ENCODE results near the gene GPR132.

The GPR132 gene

GRCh38 chr14:105021656-105022275 lies 43.5 kb downstream of the GPR132 start:
- DNase-seq (ENCODE audit: low read depth) = peak; percentile 37

DNA sequence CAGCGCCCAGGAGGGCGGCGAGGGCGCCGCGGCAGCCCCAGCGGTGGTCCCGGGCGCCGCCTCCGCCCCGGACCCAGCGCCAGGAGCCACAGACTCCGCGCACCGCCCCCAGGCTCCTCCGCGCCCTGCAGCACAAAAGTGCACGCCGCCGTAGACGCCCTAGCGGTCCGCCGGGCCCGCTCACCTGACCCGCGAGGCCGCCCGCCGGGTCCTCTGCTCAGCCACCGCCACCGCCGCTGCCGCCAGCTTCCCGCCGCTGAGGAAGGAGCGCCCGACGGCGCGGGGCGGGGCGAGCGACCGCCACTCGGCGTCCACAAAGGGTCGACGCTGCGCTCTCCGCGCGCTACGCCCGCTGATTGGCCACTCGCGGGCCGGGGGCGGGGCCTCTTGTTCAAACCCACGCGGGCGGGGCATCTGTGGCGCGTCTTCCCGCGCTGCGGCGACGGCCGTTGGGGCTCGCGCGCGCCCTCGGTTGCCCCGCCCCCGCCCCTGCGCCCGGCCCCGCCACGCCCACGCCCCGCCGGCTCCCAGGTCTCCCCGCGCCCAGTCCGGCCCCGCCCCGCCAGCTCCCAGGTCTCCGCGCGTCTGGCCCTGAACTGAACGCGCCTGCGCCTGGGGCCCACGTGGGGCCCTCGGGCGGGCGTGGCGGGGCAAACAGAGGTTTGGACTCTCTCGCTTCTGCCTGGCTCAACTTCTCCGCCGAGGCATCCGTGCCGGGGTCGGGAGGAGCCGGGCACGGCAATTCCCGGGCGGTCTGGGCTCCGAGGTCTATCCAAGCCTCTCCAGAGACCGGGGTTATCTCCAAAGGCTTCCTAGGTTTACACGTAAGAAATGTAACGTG lies 44.2 kb downstream of the GPR132 start, which contains the start of gene CDCA4:
Gene CDCA4 (minus strand): TSS at position 269 of the 841 bp plus-strand sequence. CDS start 9,154 bp downstream, outside the sequence.
- peak; percentile 96 for DNase-seq (ENCODE audit: low read depth)
- peak within 1 kb of the TSS; percentile 75 for H3K4me3 ChIP-seq (replicated peaks; ENCODE audit: low read depth, low read length)
- TF ChIP-seq, protein P1, sequence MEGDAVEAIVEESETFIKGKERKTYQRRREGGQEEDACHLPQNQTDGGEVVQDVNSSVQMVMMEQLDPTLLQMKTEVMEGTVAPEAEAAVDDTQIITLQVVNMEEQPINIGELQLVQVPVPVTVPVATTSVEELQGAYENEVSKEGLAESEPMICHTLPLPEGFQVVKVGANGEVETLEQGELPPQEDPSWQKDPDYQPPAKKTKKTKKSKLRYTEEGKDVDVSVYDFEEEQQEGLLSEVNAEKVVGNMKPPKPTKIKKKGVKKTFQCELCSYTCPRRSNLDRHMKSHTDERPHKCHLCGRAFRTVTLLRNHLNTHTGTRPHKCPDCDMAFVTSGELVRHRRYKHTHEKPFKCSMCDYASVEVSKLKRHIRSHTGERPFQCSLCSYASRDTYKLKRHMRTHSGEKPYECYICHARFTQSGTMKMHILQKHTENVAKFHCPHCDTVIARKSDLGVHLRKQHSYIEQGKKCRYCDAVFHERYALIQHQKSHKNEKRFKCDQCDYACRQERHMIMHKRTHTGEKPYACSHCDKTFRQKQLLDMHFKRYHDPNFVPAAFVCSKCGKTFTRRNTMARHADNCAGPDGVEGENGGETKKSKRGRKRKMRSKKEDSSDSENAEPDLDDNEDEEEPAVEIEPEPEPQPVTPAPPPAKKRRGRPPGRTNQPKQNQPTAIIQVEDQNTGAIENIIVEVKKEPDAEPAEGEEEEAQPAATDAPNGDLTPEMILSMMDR (IDR thresholded peaks at IDR 0.05; ENCODE audit: low read length, missing control alignments) = no peak

More at GRCh38 chr14:105021656-105022275, 43.5 kb downstream of the GPR132 start:
- H3K4me3 ChIP-seq (replicated peaks; ENCODE audit: low read depth, low read length) = peak overlapping the region; percentile 66
- TF ChIP-seq, protein P1 (IDR thresholded peaks at IDR 0.05; ENCODE audit: low read length, missing control alignments) = no peak

DNA sequence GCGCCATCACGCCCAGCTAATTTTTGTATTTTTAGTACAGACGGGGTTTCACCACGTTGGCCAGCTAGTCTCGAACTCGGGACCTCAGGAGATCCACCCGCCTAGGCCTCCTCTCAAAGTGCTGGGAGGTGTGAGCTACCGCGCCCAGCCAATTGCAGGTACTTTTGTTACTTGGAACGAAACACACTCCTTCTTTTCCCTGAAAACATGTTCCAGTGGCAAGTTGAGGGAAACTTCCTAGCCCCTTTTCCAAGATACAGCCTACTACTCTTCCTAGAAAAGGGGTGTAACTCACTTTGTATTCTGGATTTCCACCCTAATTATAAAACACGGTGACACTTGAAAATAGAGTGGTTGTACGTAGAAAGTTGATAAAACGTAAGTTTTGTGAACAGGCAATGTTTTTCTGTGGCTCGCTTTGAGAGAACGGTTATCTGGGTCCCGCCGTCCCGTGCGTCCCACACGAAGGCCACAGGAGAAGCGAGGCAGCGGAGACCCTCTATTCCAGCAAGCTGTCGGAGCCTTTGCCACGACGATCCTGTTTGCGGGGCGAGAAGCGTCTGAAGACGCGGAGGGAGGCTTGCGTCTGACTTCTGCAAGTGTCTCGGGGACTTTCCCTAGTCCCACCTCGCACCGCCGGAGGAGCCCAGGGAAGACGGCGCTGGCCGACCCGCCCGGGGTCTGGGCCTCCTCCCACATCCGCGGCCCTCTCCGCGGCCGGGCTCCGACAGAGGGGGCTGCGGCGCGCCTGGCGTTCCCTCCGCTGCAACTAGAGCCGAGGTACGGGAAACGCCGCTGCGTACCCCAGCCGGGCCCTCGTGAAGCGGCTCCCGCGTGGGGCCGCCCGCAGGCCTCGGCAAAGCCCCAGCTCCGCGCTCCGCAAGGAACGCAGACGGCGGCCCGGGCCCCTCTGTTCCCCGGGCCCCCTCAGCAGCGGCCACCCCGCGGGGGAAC lies 45.1 kb downstream of the GPR132 start:
- peak overlapping the region; percentile 75 for H3K4me3 ChIP-seq (replicated peaks; ENCODE audit: low read depth, low read length)
- DNase-seq (ENCODE audit: low read depth) = peak; percentile 30
- TF ChIP-seq, protein P1 (IDR thresholded peaks at IDR 0.05; ENCODE audit: low read length, missing control alignments) = no peak

GRCh38 chr14:105018414-105018813 lies 46.8 kb downstream of the GPR132 start:
- no peak for DNase-seq (ENCODE audit: low read depth)
- no peak overlapping the region for H3K4me3 ChIP-seq (replicated peaks; ENCODE audit: low read depth, low read length)
- TF ChIP-seq, protein P1 (IDR thresholded peaks at IDR 0.05; ENCODE audit: low read length, missing control alignments) = no peak

- DNase-seq (ENCODE audit: low read depth) = no peak
- H3K4me3 ChIP-seq (replicated peaks; ENCODE audit: low read depth, low read length) = no peak overlapping the region
- TF ChIP-seq, protein P1 (IDR thresholded peaks at IDR 0.05; ENCODE audit: low read length, missing control alignments) = no peak
Observed at GRCh38 chr14:105015905-105016304, 49.3 kb downstream of the GPR132 start.

- no peak overlapping the region for H3K4me3 ChIP-seq (replicated peaks; ENCODE audit: low read depth, low read length)
- DNase-seq (ENCODE audit: low read depth) = no peak
- TF ChIP-seq, protein P1 (IDR thresholded peaks at IDR 0.05; ENCODE audit: low read length, missing control alignments) = no peak
Observed at GRCh38 chr14:105015242-105015641, 50.0 kb downstream of the GPR132 start.
